Measurements from ENCODE around the gene CCT8L2. TPM values are rescaled to one million over a fixed set of nuclear protein-coding genes. Genes with fewer than 3 reads are reported as not detected.
A peak's percentile ranks its signal among the peaks of the same experiment; 100 is the strongest.
"Not testable (repeated sequence)": the region's sequence is repeated elsewhere in the genome, so short reads cannot be mapped to it uniquely, and the experiment has no call there.

The CCT8L2 gene
- total and polyA plus RNA-seq, 8 donors = not detected

- no peak for TF ChIP-seq CTCF (IDR thresholded peaks at IDR 0.05)
- H3K4me3 ChIP-seq = no peak overlapping the region
- DNase-seq (no peak), ATAC-seq (no peak)
- no peaks in the 10 kb centered on the region for H3K36me3 ChIP-seq
- H3K27ac ChIP-seq = no peak overlapping the region
- no peaks in the 10 kb centered on the region for H3K27me3 ChIP-seq
- no peaks in the 10 kb centered on the region for H3K4me1 ChIP-seq
- no peaks in the 10 kb centered on the region for H3K9me3 ChIP-seq
- intact Hi-C loops (cut with DNase I) = no loop called here
These were observed 5.6 kb downstream of the CCT8L2 start for GRCh38 chr22:16586991-16587390.

GRCh38 chr22:16586170-16586569, 6.4 kb downstream of the CCT8L2 start:
- Histone ChIP-seq H3K4me1 (no peaks in the 10 kb centered on the region), H3K4me3 (no peak overlapping the region), H3K27me3 (no peaks in the 10 kb centered on the region), H3K27ac (no peak overlapping the region), H3K9me3 (no peaks in the 10 kb centered on the region), H3K36me3 (no peaks in the 10 kb centered on the region)
- DNase-seq = no peak
- intact Hi-C loops (cut with DNase I) = no loop called here
- ATAC-seq = no peak
- TF ChIP-seq CTCF (IDR thresholded peaks at IDR 0.05) = no peak

GRCh38 chr22:16580872-16581271, 11.7 kb downstream of the CCT8L2 start:
- intact Hi-C loops (cut with DNase I); H3K27ac ChIP-seq; H3K4me1 ChIP-seq; DNase-seq; H3K36me3 ChIP-seq; ATAC-seq; H3K27me3 ChIP-seq; H3K4me3 ChIP-seq; H3K9me3 ChIP-seq: not testable (repeated sequence)

GRCh38 chr22:16569240-16569834, 23.3 kb downstream of the CCT8L2 start:
- ATAC-seq; intact Hi-C loops (cut with DNase I); H3K27ac ChIP-seq; H3K4me1 ChIP-seq; H3K9me3 ChIP-seq; H3K27me3 ChIP-seq; H3K4me3 ChIP-seq; DNase-seq; H3K36me3 ChIP-seq: not testable (repeated sequence)

GRCh38 chr22:16568425-16568758, 24.2 kb downstream of the CCT8L2 start:
- intact Hi-C loops (cut with DNase I) = no loop called here
- Histone ChIP-seq H3K27me3 (no peaks in the 10 kb centered on the region), H3K4me1 (no peaks in the 10 kb centered on the region), H3K4me3 (no peak overlapping the region), H3K36me3 (no peaks in the 10 kb centered on the region), H3K9me3 (no peaks in the 10 kb centered on the region), H3K27ac (no peak overlapping the region)
- no peak for ATAC-seq
- DNase-seq = no peak
- no peak for TF ChIP-seq CTCF (IDR thresholded peaks at IDR 0.05)

- H3K27ac ChIP-seq; H3K4me1 ChIP-seq; H3K4me3 ChIP-seq; intact Hi-C loops (cut with DNase I); ATAC-seq; H3K36me3 ChIP-seq; H3K27me3 ChIP-seq; H3K9me3 ChIP-seq: not testable (repeated sequence)
- DNase-seq = peak in 1 of 4 donors; percentile 71
These were observed 24.8 kb downstream of the CCT8L2 start for GRCh38 chr22:16567617-16568424.

- H3K27ac ChIP-seq; H3K27me3 ChIP-seq; H3K36me3 ChIP-seq; DNase-seq; H3K4me1 ChIP-seq; ATAC-seq; H3K4me3 ChIP-seq; intact Hi-C loops (cut with DNase I); H3K9me3 ChIP-seq: not testable (repeated sequence)
These were observed 26.0 kb downstream of the CCT8L2 start for GRCh38 chr22:16566421-16567151.

- H3K27me3 ChIP-seq; H3K9me3 ChIP-seq; H3K4me3 ChIP-seq; H3K27ac ChIP-seq; H3K36me3 ChIP-seq; intact Hi-C loops (cut with DNase I); H3K4me1 ChIP-seq; ATAC-seq: not testable (repeated sequence)
- peak in 1 of 4 donors; percentile 66 for DNase-seq
These were observed 26.8 kb downstream of the CCT8L2 start for GRCh38 chr22:16565585-16566420.

GRCh38 chr22:16564837-16565584, 27.6 kb downstream of the CCT8L2 start:
- DNase-seq; H3K9me3 ChIP-seq; ATAC-seq; H3K27ac ChIP-seq; H3K4me1 ChIP-seq; H3K4me3 ChIP-seq; H3K27me3 ChIP-seq; H3K36me3 ChIP-seq; intact Hi-C loops (cut with DNase I): not testable (repeated sequence)
